NT2/D1 (cell line): Measurements from ENCODE around the gene LEF1.

ENCODE experiments used
- SUZ12 ChIP-seq: IDR thresholded peaks from 2 replicates; pipeline ENCODE4 v1.6.1; 2011; ENCODE audit not compliant: insufficient read length, insufficient read depth; ENCODE audit errors: extremely low read depth
- YY1 ChIP-seq: IDR thresholded peaks from 2 replicates; pipeline ENCODE4 v1.6.1; 2011; ENCODE audit not compliant: insufficient read length, insufficient read depth
- ZNF274 ChIP-seq: IDR thresholded peaks from 2 replicates; pipeline ENCODE4 v1.6.1; 2011; ENCODE audit warnings: mild to moderate bottlenecking, low read depth, low read length

DNA sequence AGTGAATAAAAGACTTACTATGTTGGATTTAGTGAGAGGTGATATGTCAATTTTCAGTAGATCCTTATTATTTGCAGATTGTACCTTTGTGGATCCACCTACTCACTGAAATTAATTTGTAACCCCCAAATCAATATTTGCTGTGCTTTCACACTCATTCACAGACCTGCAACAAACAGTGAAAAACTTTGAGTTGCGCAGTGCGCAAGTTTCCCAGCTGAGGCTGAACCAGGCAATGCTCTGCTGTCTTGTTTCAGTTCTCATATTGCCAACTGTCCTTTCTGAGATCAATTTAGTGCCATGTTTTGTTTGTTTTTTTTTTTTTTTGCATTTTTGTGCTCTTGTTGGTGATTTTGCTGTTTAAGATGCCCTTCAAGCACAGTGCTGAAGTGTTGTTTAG, 40.8 kb upstream of the LEF1 start:
- TF ChIP-seq YY1 (no peak), ZNF274 (no peak), SUZ12 (no peak)
